HCT116 (cell line): Measurements from ENCODE around the gene PLOD2. TPM values are rescaled to one million over a fixed set of nuclear protein-coding genes. Genes with fewer than 3 reads are reported as not detected.

ENCODE experiments used
- ATAC-seq: fragments of 200-7000 bp; cut with Tn5 transposase; 2 replicates; pipeline ENCODE4 v1.9.1; 2020; ENCODE audit warnings: mild to moderate bottlenecking, moderate library complexity
- BruUV-seq: library from RNA; stranded (reverse); fragments of 400-500 nt; replicated peaks from 2 replicates; lab custom pipeline; 2021; lab: Mats Ljungman, UMichigan
- CTCF ChIA-PET: fragments of 300-600 bp; sonication (Branson Sonifier 250); formaldehyde crosslinking; loops from one replicate; lab custom pipeline; 2021; ENCODE audit warnings: antibody characterized with exemption; lab: Charles Lee
- POLR2A ChIA-PET: fragments of 300-600, 350-600 bp; sonication (Branson Sonifier 250); formaldehyde crosslinking; loops from one replicate; lab custom pipeline; 2021; ENCODE audit warnings: antibody characterized with exemption; lab: Charles Lee
- RAD21 ChIA-PET, 2 experiments: fragments of 300-600 bp; sonication (Branson Sonifier 250); formaldehyde crosslinking; loops; one replicate each; lab custom pipeline; 2023; ENCODE audit warnings: low total read pairs in 2 of 2; ENCODE audit not compliant: uncharacterized antibody in 2 of 2, unreplicated experiment in 2 of 2, low non-redundant PET in 1 of 2; lab: Charles Lee
- DNase-seq: peaks from one replicate; pipeline ENCODE4 v3.0.0-alpha.2; 2010; ENCODE audit warnings: low read depth, low spot score
- H2AFZ ChIP-seq: fragments of 200-600 bp; shearing (Covaris generic), sonication (generic); 2 replicates; pipeline ENCODE4 v1.6.1; 2017; ENCODE audit warnings: low read depth, mixed run types, mixed read lengths, antibody characterized with exemption, low read length; ENCODE audit not compliant: poor library complexity, severe bottlenecking
- H3K27ac ChIP-seq: 2 replicates; pipeline ENCODE4 v1.5.1; 2012; ENCODE audit warnings: low read depth, low read length
- H3K27me3 ChIP-seq: fragments of 200-600 bp; sonication (generic); 2 replicates; pipeline ENCODE4 v1.6.1; 2016; ENCODE audit warnings: mixed run types, low read length, mixed read lengths; ENCODE audit not compliant: insufficient read depth
- H3K36me3 ChIP-seq, 2 experiments: fragments of 200-500 bp in 1 of 2; fragments of 200-600 bp in 1 of 2; sonication (Bioruptor generic) in 1 of 2; sonication (generic) in 1 of 2; 2 replicates each; pipeline versions ENCODE4 v1.5.1 to v1.6.1; 2014 to 2016; ENCODE audit warnings: low read length in 2 of 2, inconsistent platforms in 1 of 2, mixed read lengths in 1 of 2, mixed run types in 1 of 2; ENCODE audit not compliant: insufficient read depth in 2 of 2, control insufficient read depth in 1 of 2
- H3K4me1 ChIP-seq, 2 experiments: fragments of 200-600 bp in 1 of 2; sonication (generic) in 1 of 2; 2 replicates each; pipeline versions ENCODE4 v1.5.1 to v1.6.1; 2012 to 2017; ENCODE audit warnings: low read length in 2 of 2, inconsistent platforms in 1 of 2, mild to moderate bottlenecking in 1 of 2, mixed read lengths in 1 of 2, mixed run types in 1 of 2, moderate library complexity in 1 of 2; ENCODE audit not compliant: insufficient read depth in 2 of 2, control insufficient read depth in 1 of 2
- H3K4me2 ChIP-seq: fragments of 200-600 bp; sonication (generic); 2 replicates; pipeline ENCODE4 v1.6.1; 2017; ENCODE audit warnings: mixed run types, low read length, mixed read lengths
- H3K4me3 ChIP-seq, 2 experiments: fragments of 200-600 bp in 1 of 2; sonication (generic) in 1 of 2; replicated peaks in 1 of 2; 2 replicates each; pipeline ENCODE4 v1.5.1; 2011 to 2016; ENCODE audit warnings: low read length in 2 of 2, control low read depth in 1 of 2, low read depth in 1 of 2, mild to moderate bottlenecking in 1 of 2, mixed read lengths in 1 of 2, mixed run types in 1 of 2
- H3K79me2 ChIP-seq: fragments of 200-600 bp; sonication (generic); 2 replicates; pipeline ENCODE4 v1.6.1; 2017; ENCODE audit warnings: mild to moderate bottlenecking, mixed run types, low read length, moderate library complexity, mixed read lengths; ENCODE audit not compliant: insufficient read depth
- H3K9ac ChIP-seq: fragments of 200-600 bp; sonication (generic); 2 replicates; pipeline ENCODE4 v1.6.1; 2016; ENCODE audit warnings: low read length, mixed read lengths
- H3K9me2 ChIP-seq: fragments of 200-600 bp; sonication (generic), shearing (Covaris generic); 2 replicates; pipeline ENCODE4 v1.6.1; 2017; ENCODE audit warnings: mixed run types, mild to moderate bottlenecking, moderate library complexity; ENCODE audit not compliant: insufficient read depth
- H3K9me3 ChIP-seq, 2 experiments: fragments of 200-500 bp in 1 of 2; fragments of 200-600 bp in 1 of 2; sonication (Bioruptor generic) in 1 of 2; sonication (generic) in 1 of 2; 2 replicates each; pipeline ENCODE4 v1.6.1; 2014 to 2017; ENCODE audit warnings: low read length in 2 of 2, mixed read lengths in 2 of 2, inconsistent platforms in 1 of 2, low read depth in 1 of 2, mild to moderate bottlenecking in 1 of 2, mixed run types in 1 of 2, moderate library complexity in 1 of 2; ENCODE audit not compliant: control insufficient read depth in 1 of 2, insufficient read depth in 1 of 2
- H4K20me1 ChIP-seq: fragments of 200-600 bp; sonication (generic), shearing (Covaris generic); 2 replicates; pipeline ENCODE4 v1.6.1; 2017; ENCODE audit warnings: mixed run types, mild to moderate bottlenecking, moderate library complexity; ENCODE audit not compliant: insufficient read depth
- ATF3 ChIP-seq: IDR thresholded peaks from 2 replicates; pipeline ENCODE4 v1.6.1; 2012
- CBX3 ChIP-seq: IDR thresholded peaks from 2 replicates; pipeline ENCODE4 v1.6.1; 2012; ENCODE audit warnings: low read depth
- EGR1 ChIP-seq: IDR thresholded peaks from 2 replicates; pipeline ENCODE4 v1.6.1; 2012; ENCODE audit warnings: low read depth
- ELF1 ChIP-seq: IDR thresholded peaks from 2 replicates; pipeline ENCODE4 v1.6.1; 2012; ENCODE audit warnings: low read depth, borderline replicate concordance
- EZH2 ChIP-seq: fragments of 200-600 bp; sonication (generic); IDR thresholded peaks from 2 replicates; pipeline ENCODE4 v1.6.1; 2017; ENCODE audit warnings: antibody characterized with exemption, mixed run types
- EZH2phosphoT487 ChIP-seq: fragments of 200-600 bp; IDR thresholded peaks from 2 replicates; pipeline ENCODE4 v1.6.1; 2018; ENCODE audit warnings: antibody characterized with exemption, borderline replicate concordance
- FOSL1 ChIP-seq: IDR thresholded peaks from 2 replicates; pipeline ENCODE4 v1.6.1; 2012; ENCODE audit warnings: low read depth
- JUND ChIP-seq: IDR thresholded peaks from 2 replicates; pipeline ENCODE4 v1.6.1; 2012
- POLR2A ChIP-seq: IDR thresholded peaks from 2 replicates; pipeline ENCODE4 v1.7.0; 2011; ENCODE audit warnings: borderline replicate concordance; ENCODE audit not compliant: insufficient read depth, insufficient read length; ENCODE audit errors: extremely low read depth
- POLR2AphosphoS5 ChIP-seq: IDR thresholded peaks from 2 replicates; pipeline ENCODE4 v1.6.1; 2011; ENCODE audit warnings: mild to moderate bottlenecking, low read depth, low read length, moderate library complexity
- SIN3A ChIP-seq: IDR thresholded peaks from 2 replicates; pipeline ENCODE4 v1.6.1; 2012; ENCODE audit warnings: low read depth
- SRF ChIP-seq: IDR thresholded peaks from 2 replicates; pipeline ENCODE4 v1.6.1; 2012; ENCODE audit warnings: low read depth
- YY1 ChIP-seq: IDR thresholded peaks from 2 replicates; pipeline ENCODE4 v1.6.1; 2011; ENCODE audit warnings: low read length, low read depth, moderate library complexity, mild to moderate bottlenecking; ENCODE audit not compliant: insufficient replicate concordance; ENCODE audit errors: extremely low read depth
- ZFX ChIP-seq: fragments of 450-650 bp; IDR thresholded peaks from 2 replicates; pipeline ENCODE4 v1.6.1; 2017
- ZNF274 ChIP-seq: fragments of 200-500 bp; sonication (Bioruptor generic); IDR thresholded peaks from 2 replicates; pipeline ENCODE4 v1.6.1; 2014; ENCODE audit warnings: mild to moderate bottlenecking, low read depth, low read length, inconsistent platforms
- intact Hi-C: fragments of 100-400 bp; cut with micrococcal nuclease; formaldehyde crosslinking; loops from 2 replicates; pipeline ENCODE4 v1.10.0; 2022
- total RNA-seq: library from RNA; stranded (reverse); gene quantifications from one replicate; pipeline ENCODE4 v1.2.1, GENCODE V29; 2021; ENCODE audit not compliant: unreplicated experiment
- TF ChIP-seq, protein P1 (sequence below): IDR thresholded peaks from 2 replicates; pipeline ENCODE4 v1.6.1; 2012
- TF ChIP-seq, protein P2 (sequence below): IDR thresholded peaks from 2 replicates; pipeline ENCODE4 v1.6.1; 2012; ENCODE audit warnings: low read depth

The PLOD2 gene
- total RNA-seq, 1 experiment from 2014 or later: 25.8 TPM

GRCh38 chr3:146104068-146104467, 56.9 kb downstream of the PLOD2 start:
- 0 out of 4 replicates have a peak, but pooled peaks cover 0 to 2% of the 10 kb centered on the region in 2 experiments for H3K36me3 ChIP-seq
- ATAC-seq: no peak
- no peak overlapping the region for H3K4me3 ChIP-seq
- no peak overlapping the region for H3K4me2 ChIP-seq
- no TSS peak for BruUV-seq
- ChIA-PET CTCF (interaction anchor here (1.3 kb wide), 1 partner anchor 12 kb away, joined by 3 read pairs; no protein-coding TSS in a partner anchor), POLR2A (no interaction called here), RAD21 (no interaction called here)
- H3K79me2 ChIP-seq: no peaks in the 10 kb centered on the region
- no peaks in the 10 kb centered on the region for H3K4me1 ChIP-seq
- no peak for TF ChIP-seq ZNF274
- TF ChIP-seq POLR2AphosphoS5: no peak
- TF ChIP-seq SRF: no peak
- TF ChIP-seq EZH2: no peak
- TF ChIP-seq POLR2A: no peak
- TF ChIP-seq YY1: no peak
- no peak for TF ChIP-seq FOSL1
- TF ChIP-seq ZFX: no peak
- TF ChIP-seq, protein P1, sequence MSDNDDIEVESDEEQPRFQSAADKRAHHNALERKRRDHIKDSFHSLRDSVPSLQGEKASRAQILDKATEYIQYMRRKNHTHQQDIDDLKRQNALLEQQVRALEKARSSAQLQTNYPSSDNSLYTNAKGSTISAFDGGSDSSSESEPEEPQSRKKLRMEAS: no peak
- no peak for TF ChIP-seq SIN3A
- TF ChIP-seq EZH2phosphoT487: no peak
- TF ChIP-seq CBX3: no peak
- TF ChIP-seq, protein P2, sequence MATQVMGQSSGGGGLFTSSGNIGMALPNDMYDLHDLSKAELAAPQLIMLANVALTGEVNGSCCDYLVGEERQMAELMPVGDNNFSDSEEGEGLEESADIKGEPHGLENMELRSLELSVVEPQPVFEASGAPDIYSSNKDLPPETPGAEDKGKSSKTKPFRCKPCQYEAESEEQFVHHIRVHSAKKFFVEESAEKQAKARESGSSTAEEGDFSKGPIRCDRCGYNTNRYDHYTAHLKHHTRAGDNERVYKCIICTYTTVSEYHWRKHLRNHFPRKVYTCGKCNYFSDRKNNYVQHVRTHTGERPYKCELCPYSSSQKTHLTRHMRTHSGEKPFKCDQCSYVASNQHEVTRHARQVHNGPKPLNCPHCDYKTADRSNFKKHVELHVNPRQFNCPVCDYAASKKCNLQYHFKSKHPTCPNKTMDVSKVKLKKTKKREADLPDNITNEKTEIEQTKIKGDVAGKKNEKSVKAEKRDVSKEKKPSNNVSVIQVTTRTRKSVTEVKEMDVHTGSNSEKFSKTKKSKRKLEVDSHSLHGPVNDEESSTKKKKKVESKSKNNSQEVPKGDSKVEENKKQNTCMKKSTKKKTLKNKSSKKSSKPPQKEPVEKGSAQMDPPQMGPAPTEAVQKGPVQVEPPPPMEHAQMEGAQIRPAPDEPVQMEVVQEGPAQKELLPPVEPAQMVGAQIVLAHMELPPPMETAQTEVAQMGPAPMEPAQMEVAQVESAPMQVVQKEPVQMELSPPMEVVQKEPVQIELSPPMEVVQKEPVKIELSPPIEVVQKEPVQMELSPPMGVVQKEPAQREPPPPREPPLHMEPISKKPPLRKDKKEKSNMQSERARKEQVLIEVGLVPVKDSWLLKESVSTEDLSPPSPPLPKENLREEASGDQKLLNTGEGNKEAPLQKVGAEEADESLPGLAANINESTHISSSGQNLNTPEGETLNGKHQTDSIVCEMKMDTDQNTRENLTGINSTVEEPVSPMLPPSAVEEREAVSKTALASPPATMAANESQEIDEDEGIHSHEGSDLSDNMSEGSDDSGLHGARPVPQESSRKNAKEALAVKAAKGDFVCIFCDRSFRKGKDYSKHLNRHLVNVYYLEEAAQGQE: no peak
- no peak for TF ChIP-seq EGR1
- no peak for TF ChIP-seq JUND
- TF ChIP-seq ELF1: no peak
- no peak for TF ChIP-seq ATF3
- no peak overlapping the region for H3K27ac ChIP-seq
- H4K20me1 ChIP-seq: no peaks in the 10 kb centered on the region
- no peak overlapping the region for H3K9ac ChIP-seq
- intact Hi-C loops: no loop called here
- no peak for DNase-seq
- H3K9me2 ChIP-seq: no peaks in the 10 kb centered on the region
- no peaks in the 10 kb centered on the region for H3K9me3 ChIP-seq
- no peak overlapping the region for H2AFZ ChIP-seq
- no peaks in the 10 kb centered on the region for H3K27me3 ChIP-seq
